ENCODE results near the gene MAST4. TPM values are rescaled to one million over a fixed set of nuclear protein-coding genes. Genes with fewer than 3 reads are reported as not detected.

MAST4 gene
- total RNA-seq, 1 donor from 2014 or later = 17.2 TPM

DNA sequence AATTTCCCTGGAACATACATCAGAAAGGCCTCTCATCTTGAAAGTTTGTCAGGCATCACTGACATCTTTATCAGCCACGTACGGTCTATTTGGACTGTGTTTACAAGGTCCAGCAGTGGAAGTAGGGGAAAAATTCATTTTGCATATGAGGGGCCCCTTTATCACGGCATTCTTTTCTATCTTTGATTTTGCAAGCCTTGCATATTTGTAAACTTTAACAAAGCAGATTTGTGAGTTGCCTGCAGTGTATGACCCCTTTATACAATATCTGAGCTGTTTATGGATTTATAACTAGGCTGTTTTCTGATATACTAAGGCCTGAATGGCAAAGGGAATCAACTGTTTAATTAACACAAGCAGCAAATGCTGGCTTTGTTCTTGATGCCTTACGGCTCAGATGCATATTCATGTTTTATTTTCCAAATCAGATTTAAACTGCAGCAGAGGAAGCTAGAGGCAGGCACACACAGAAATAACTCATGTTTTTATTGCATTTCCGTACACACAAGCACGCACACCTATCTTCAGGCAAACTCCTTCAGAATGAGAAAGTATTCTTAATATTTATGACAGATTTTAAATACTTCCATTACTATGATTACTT lies 539.3 kb downstream of the MAST4 start:
- Mint-ChIP-seq H3K36me3 (ENCODE audit: low read depth) (peaks cover 12% of the 10 kb centered on the region), H3K27me3 (no peaks in the 10 kb centered on the region), H3K9me3 (no peaks in the 10 kb centered on the region), H3K27ac (no peak overlapping the region), H3K4me3 (no peak overlapping the region), H3K4me1 (no peaks in the 10 kb centered on the region)
- DNase-seq (no peak), ATAC-seq (ENCODE audit: low read depth) (no peak)
- TF ChIP-seq, protein P1, sequence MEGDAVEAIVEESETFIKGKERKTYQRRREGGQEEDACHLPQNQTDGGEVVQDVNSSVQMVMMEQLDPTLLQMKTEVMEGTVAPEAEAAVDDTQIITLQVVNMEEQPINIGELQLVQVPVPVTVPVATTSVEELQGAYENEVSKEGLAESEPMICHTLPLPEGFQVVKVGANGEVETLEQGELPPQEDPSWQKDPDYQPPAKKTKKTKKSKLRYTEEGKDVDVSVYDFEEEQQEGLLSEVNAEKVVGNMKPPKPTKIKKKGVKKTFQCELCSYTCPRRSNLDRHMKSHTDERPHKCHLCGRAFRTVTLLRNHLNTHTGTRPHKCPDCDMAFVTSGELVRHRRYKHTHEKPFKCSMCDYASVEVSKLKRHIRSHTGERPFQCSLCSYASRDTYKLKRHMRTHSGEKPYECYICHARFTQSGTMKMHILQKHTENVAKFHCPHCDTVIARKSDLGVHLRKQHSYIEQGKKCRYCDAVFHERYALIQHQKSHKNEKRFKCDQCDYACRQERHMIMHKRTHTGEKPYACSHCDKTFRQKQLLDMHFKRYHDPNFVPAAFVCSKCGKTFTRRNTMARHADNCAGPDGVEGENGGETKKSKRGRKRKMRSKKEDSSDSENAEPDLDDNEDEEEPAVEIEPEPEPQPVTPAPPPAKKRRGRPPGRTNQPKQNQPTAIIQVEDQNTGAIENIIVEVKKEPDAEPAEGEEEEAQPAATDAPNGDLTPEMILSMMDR (IDR thresholded peaks at IDR 0.05) = no peak
- ChIA-PET POLR2A (interaction anchor here (0.7 kb wide), 1 partner anchor 316 kb away, joined by 4 read pairs; no protein-coding TSS in a partner anchor), CTCF (no interaction called here)
- intact Hi-C loops (cut with micrococcal nuclease) = no loop called here

DNA sequence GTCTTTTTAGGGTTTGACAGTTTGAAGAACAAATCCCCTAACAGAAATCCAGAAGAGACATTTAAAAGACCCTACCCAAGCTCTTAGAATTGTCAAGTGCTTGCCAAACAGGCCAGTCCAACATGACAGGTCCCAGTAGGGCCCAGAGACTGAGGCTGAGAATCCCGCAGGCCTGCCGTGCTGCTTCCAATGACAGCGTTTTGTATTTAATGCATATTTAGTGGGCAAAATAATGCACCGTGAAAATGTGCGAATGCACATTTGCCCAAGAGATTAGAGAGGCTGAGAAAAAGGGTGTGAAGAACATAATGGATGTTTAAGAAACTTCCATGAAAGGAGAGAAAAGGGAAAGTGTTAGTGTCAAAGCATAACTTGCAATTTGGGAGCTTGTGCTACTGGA lies 542.8 kb downstream of the MAST4 start:
- no peaks in the 10 kb centered on the region for H3K27me3 Mint-ChIP-seq
- intact Hi-C loops (cut with micrococcal nuclease) = no loop called here
- no peak overlapping the region for H3K27ac Mint-ChIP-seq
- ATAC-seq (ENCODE audit: low read depth) (no peak), DNase-seq (no peak)
- ChIA-PET CTCF (no interaction called here), POLR2A (interaction anchor here (0.7 kb wide), 1 partner anchor 249 kb away, joined by 3 read pairs; no protein-coding TSS in a partner anchor)
- no peak overlapping the region for H3K4me3 Mint-ChIP-seq
- TF ChIP-seq, protein P1 (IDR thresholded peaks at IDR 0.05) = no peak
- H3K9me3 Mint-ChIP-seq = no peaks in the 10 kb centered on the region
- H3K36me3 Mint-ChIP-seq (ENCODE audit: low read depth) = peaks cover 20% of the 10 kb centered on the region
- H3K4me1 Mint-ChIP-seq = no peaks in the 10 kb centered on the region

DNA sequence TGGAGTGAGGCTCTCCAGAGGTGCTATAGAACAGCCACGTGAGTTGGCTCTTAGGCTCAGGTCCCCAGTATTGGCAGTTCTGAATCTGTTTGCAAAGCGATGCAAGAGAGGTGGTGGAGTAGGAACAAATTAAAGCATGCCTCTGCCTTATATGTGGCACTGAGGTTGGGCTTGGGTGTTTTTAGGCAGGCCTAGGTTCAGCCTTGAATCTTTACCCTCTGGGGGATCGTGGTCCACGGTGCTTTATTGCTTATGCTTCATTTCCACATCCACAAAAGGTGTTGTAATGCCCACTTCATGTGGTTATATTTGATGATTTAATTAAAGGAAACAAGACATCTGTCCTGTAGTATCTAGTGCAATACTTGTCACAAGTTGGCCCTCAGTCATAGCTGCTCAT lies 544.2 kb downstream of the MAST4 start:
- TF ChIP-seq, protein P1 (IDR thresholded peaks at IDR 0.05) = no peak
- CTCF ChIA-PET = no interaction called here
- DNase-seq = no peak
- Mint-ChIP-seq H3K9me3 (no peaks in the 10 kb centered on the region), H3K36me3 (ENCODE audit: low read depth) (peaks cover 30% of the 10 kb centered on the region), H3K27me3 (no peaks in the 10 kb centered on the region), H3K4me1 (no peaks in the 10 kb centered on the region), H3K27ac (no peak overlapping the region), H3K4me3 (no peak overlapping the region)
- POLR2A ChIA-PET = no interaction called here
- no peak for ATAC-seq (ENCODE audit: low read depth)
- intact Hi-C loops (cut with micrococcal nuclease) = no loop called here

DNA sequence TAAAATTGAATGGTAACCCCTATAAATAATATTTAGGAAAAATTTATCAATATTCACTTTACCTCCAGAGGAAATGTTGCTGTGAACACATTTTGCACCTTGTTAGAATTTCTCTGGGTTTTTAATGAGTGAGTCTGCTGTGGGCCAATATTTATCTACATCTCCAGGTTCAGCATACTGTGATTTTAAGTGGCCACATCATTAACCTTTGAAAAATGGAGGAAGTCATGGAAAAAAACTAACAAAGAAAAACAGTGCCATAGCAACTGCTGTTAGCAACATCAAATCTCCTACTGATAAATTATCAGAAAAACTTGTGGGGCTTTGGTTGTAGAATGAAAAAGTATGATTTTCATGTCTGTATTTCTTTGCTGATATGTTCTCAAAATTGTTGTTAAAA lies 545.5 kb downstream of the MAST4 start:
- Mint-ChIP-seq H3K27me3 (no peaks in the 10 kb centered on the region), H3K27ac (no peak overlapping the region), H3K4me1 (no peaks in the 10 kb centered on the region), H3K4me3 (no peak overlapping the region), H3K9me3 (no peaks in the 10 kb centered on the region), H3K36me3 (ENCODE audit: low read depth) (peaks cover 27% of the 10 kb centered on the region)
- TF ChIP-seq, protein P1 (IDR thresholded peaks at IDR 0.05) = no peak
- POLR2A ChIA-PET = no interaction called here
- no peak for DNase-seq
- no peak for ATAC-seq (ENCODE audit: low read depth)
- CTCF ChIA-PET = no interaction called here
- intact Hi-C loops (cut with micrococcal nuclease) = no loop called here

DNA sequence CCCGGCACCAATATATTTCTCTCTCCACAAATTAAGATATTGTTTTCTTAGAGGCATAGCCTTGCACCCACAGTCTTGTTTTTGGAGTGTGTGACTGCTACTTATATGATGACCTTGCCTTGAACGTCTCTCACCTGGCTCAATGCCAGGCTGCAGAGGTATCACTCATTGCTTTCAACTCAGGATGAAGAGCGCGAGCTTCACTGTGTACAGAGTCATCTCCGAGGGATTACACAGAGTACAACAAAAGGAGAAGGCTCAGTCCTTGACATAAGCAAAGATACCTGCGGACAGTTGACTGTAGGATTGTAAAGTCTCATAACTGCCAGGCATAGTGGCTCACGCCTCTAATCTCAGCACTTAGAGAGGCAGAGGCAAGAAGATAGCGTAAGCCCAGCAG lies 546.6 kb downstream of the MAST4 start:
- ChIA-PET CTCF (no interaction called here), POLR2A (no interaction called here)
- intact Hi-C loops (cut with micrococcal nuclease) = no loop called here
- H3K27ac Mint-ChIP-seq = no peak overlapping the region
- H3K27me3 Mint-ChIP-seq = no peaks in the 10 kb centered on the region
- H3K4me1 Mint-ChIP-seq = no peaks in the 10 kb centered on the region
- TF ChIP-seq, protein P1 (IDR thresholded peaks at IDR 0.05) = no peak
- H3K9me3 Mint-ChIP-seq = no peaks in the 10 kb centered on the region
- H3K4me3 Mint-ChIP-seq = no peak overlapping the region
- DNase-seq (no peak), ATAC-seq (ENCODE audit: low read depth) (no peak)
- H3K36me3 Mint-ChIP-seq (ENCODE audit: low read depth) = peaks cover 27% of the 10 kb centered on the region

Measured in activated B cell treated with CpG ODN at 0.5 μM for 24 hours (primary cell).